IMR-90 (cell line): Measurements from ENCODE around the gene COL6A5. TPM values are rescaled to one million over a fixed set of nuclear protein-coding genes. Genes with fewer than 3 reads are reported as not detected.

Experiments
- ATAC-seq: fragments of 200-7000 bp; cut with Tn5 transposase; 2 replicates; pipeline ENCODE4 v1.9.1; 2020; ENCODE audit warnings: low read depth, mild to moderate bottlenecking, moderate library complexity
- BruUV-seq: library from RNA; stranded (reverse); fragments of 400-500 nt; replicated peaks from 2 replicates; lab custom pipeline; 2021; lab: Mats Ljungman, UMichigan
- CTCF ChIA-PET: fragments of 300-600 bp; formaldehyde crosslinking; extraction: SDS; loops from one replicate; lab custom pipeline; 2021; ENCODE audit warnings: antibody characterized with exemption; lab: Yijun Ruan, JAX
- POLR2A ChIA-PET: fragments of 300-600 bp; sonication (Branson Sonifier 250); formaldehyde crosslinking; loops from one replicate; lab custom pipeline; 2022; ENCODE audit warnings: antibody characterized with exemption; ENCODE audit not compliant: unreplicated experiment; lab: Charles Lee
- DNase-seq: peaks from one replicate; pipeline ENCODE4 v3.0.0; 2013
- H2AFZ ChIP-seq: replicated peaks from 2 replicates; pipeline ENCODE3; 2013; ENCODE audit warnings: low read length, mild to moderate bottlenecking; ENCODE audit not compliant: poor library complexity
- H2AK5ac ChIP-seq: 2 replicates; pipeline ENCODE4 v1.6.1; 2013; ENCODE audit warnings: low read depth, low read length, inconsistent platforms
- H2AK9ac ChIP-seq: replicated peaks from 2 replicates; pipeline ENCODE3; 2013; ENCODE audit warnings: mild to moderate bottlenecking, low read depth, low read length, moderate library complexity; ENCODE audit not compliant: poor library complexity
- H2BK120ac ChIP-seq: 2 replicates; pipeline ENCODE4 v1.6.1; 2013; ENCODE audit warnings: low read depth, low read length, inconsistent platforms
- H2BK15ac ChIP-seq: 3 replicates; pipeline ENCODE4 v1.6.1; 2013; ENCODE audit warnings: low read depth, low read length, inconsistent platforms
- H2BK20ac ChIP-seq: 2 replicates; pipeline ENCODE4 v1.6.1; 2013; ENCODE audit warnings: low read depth, mild to moderate bottlenecking, inconsistent platforms, low read length, moderate library complexity
- H2BK5ac ChIP-seq: 2 replicates; pipeline ENCODE4 v1.6.1; 2013; ENCODE audit warnings: mild to moderate bottlenecking, low read depth, low read length, inconsistent platforms; ENCODE audit not compliant: poor library complexity, severe bottlenecking
- H3K14ac ChIP-seq: replicated peaks from 2 replicates; pipeline ENCODE4 v1.6.1; 2013; ENCODE audit warnings: low read depth, low read length, inconsistent platforms
- H3K18ac ChIP-seq: 2 replicates; pipeline ENCODE4 v1.6.1; 2013; ENCODE audit warnings: low read depth, low read length, control low read depth
- H3K23ac ChIP-seq: 2 replicates; pipeline ENCODE4 v1.6.1; 2013; ENCODE audit warnings: low read depth, low read length, inconsistent platforms
- H3K27ac ChIP-seq: 2 replicates; pipeline ENCODE4 v1.5.1; 2013; ENCODE audit warnings: mild to moderate bottlenecking, control low read depth, low read length; ENCODE audit not compliant: insufficient read depth
- H3K27me3 ChIP-seq: 2 replicates; pipeline ENCODE4 v1.6.1; 2013; ENCODE audit warnings: low read length; ENCODE audit not compliant: control insufficient read depth, insufficient read depth
- H3K36me3 ChIP-seq: 2 replicates; pipeline ENCODE4 v1.6.1; 2013; ENCODE audit warnings: low read length, mixed read lengths; ENCODE audit not compliant: control insufficient read depth, insufficient read depth
- H3K4ac ChIP-seq: 2 replicates; pipeline ENCODE4 v1.6.1; 2013; ENCODE audit warnings: low read depth, low read length, inconsistent platforms
- H3K4me1 ChIP-seq: 2 replicates; pipeline ENCODE4 v1.6.1; 2013; ENCODE audit warnings: low read length, mixed read lengths; ENCODE audit not compliant: control insufficient read depth, insufficient read depth
- H3K4me2 ChIP-seq: 2 replicates; pipeline ENCODE4 v1.6.1; 2013; ENCODE audit warnings: low read depth, mild to moderate bottlenecking, control low read depth, low read length, moderate library complexity
- H3K4me3 ChIP-seq: 2 replicates; pipeline ENCODE4 v1.5.1; 2013; ENCODE audit warnings: low read depth, mild to moderate bottlenecking, control low read depth, low read length, moderate library complexity; ENCODE audit not compliant: insufficient read depth
- H3K56ac ChIP-seq: 2 replicates; pipeline ENCODE4 v1.6.1; 2013; ENCODE audit warnings: low read length, inconsistent platforms; ENCODE audit not compliant: insufficient read depth; ENCODE audit errors: extremely low read depth
- H3K79me1 ChIP-seq, 2 experiments: 2 replicates each; pipeline ENCODE4 v1.6.1; 2013; ENCODE audit warnings: low read length in 2 of 2, inconsistent platforms in 1 of 2, low read depth in 1 of 2
- H3K9ac ChIP-seq: 2 replicates; pipeline ENCODE4 v1.6.1; 2013; ENCODE audit warnings: low read depth, low read length, control low read depth
- H3K9me1 ChIP-seq: 2 replicates; pipeline ENCODE4 v1.6.1; 2013; ENCODE audit warnings: low read length, inconsistent platforms; ENCODE audit not compliant: insufficient read depth
- H3K9me3 ChIP-seq: 2 replicates; pipeline ENCODE4 v1.6.1; 2013; ENCODE audit warnings: low read length; ENCODE audit not compliant: control insufficient read depth, insufficient read depth
- H4K20me1 ChIP-seq: 2 replicates; pipeline ENCODE4 v1.6.1; 2013; ENCODE audit warnings: low read length, inconsistent platforms; ENCODE audit not compliant: insufficient read depth
- H4K5ac ChIP-seq: 2 replicates; pipeline ENCODE4 v1.6.1; 2013; ENCODE audit warnings: mild to moderate bottlenecking, low read depth, low read length, control low read depth
- H4K8ac ChIP-seq, 2 experiments: 2 replicates each; pipeline ENCODE4 v1.6.1; 2013; ENCODE audit warnings: low read depth in 2 of 2, low read length in 2 of 2, control low read depth in 1 of 2, inconsistent platforms in 1 of 2
- H4K91ac ChIP-seq: 2 replicates; pipeline ENCODE4 v1.6.1; 2013; ENCODE audit warnings: low read depth, low read length, inconsistent platforms; ENCODE audit not compliant: insufficient read depth
- CHD1 ChIP-seq: IDR thresholded peaks from 2 replicates; pipeline ENCODE4 v1.6.1; 2012; ENCODE audit warnings: low read depth, low read length, improper control_type of control experiment
- RFX5 ChIP-seq: IDR thresholded peaks from 2 replicates; pipeline ENCODE4 v1.8.0; 2012; ENCODE audit warnings: low read depth, mild to moderate bottlenecking, low read length, moderate library complexity
- WGBS, 2 experiments: methylation state at CpG; one replicate each; pipeline versions ENCODE4 v1.1.5 to v1.1.7; 2013; ENCODE audit warnings: missing lambda C conversion rate in 2 of 2; ENCODE audit not compliant: insufficient read length in 1 of 2; ENCODE audit errors: extremely low coverage in 2 of 2; 5-methylcytosine and 5-hydroxymethylcytosine counted together
- dilution Hi-C: fragments of 300-500 bp; cut with HindIII; formaldehyde crosslinking; loops from one replicate; pipeline ENCODE4 v1.14.3; 2018; ENCODE audit warnings: low sequenced_read_pairs; ENCODE audit not compliant: unreplicated experiment
- in situ Hi-C: fragments of 300-500 bp; cut with MboI; formaldehyde crosslinking; loops from 3 replicates; pipeline ENCODE4 v1.14.3; 2019; ENCODE audit warnings: low sequenced_read_pairs, inconsistent platforms, mixed read lengths
- intact Hi-C: fragments of 100-400 bp; cut with micrococcal nuclease; formaldehyde crosslinking; loops from 2 replicates; pipeline ENCODE4 v1.10.0; 2022
- polyA plus RNA-seq, 3 experiments: library from polyadenylated mRNA; depleted of rRNA; stranded (reverse); fragments of >200 nt; gene quantifications; 2 replicates each; pipeline ENCODE4 v1.2.3, GENCODE V29; 2012; ENCODE audit warnings: low replicate concordance in 1 of 3
- total RNA-seq: library from RNA; depleted of rRNA; stranded (reverse); fragments of >200 nt; gene quantifications from 2 replicates; pipeline ENCODE4 v1.2.3, GENCODE V29; 2012

Gene COL6A5
- total and polyA plus RNA-seq, 2 of the 4 experiments (the other 2 are of a cell fraction), result not detected

DNA sequence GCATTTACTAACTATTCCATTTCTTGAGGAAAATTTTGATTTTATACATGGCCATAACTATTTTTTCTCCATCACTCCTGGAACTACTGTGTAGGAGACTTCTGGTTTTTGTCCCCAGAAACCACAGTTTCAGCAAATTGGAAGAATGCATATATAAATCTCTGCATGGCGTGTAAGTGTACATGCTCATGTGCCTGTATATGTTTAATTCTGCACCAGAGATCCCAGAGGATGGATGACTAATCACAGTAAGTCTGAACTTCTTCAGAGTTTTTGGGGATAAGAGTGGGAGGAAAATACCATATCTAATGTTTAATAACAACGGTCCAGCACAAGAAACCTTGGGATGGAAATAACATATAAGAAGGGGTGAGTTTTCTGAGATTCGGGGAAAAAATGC is 160.6 kb downstream of the COL6A5 start:
- no TSS peak for BruUV-seq
- Histone ChIP-seq H2AK5ac (no peak overlapping the region), H3K9me3 (no peaks in the 10 kb centered on the region), H3K9me1 (no peaks in the 10 kb centered on the region), H3K4ac (no peak overlapping the region), H3K27ac (no peak overlapping the region), H2BK5ac (no peak overlapping the region), H3K18ac (no peak overlapping the region), H3K4me3 (no peak overlapping the region), H2AK9ac (no peak overlapping the region), H3K23ac (no peak overlapping the region), H2BK15ac (no peak overlapping the region), H2BK120ac (no peak overlapping the region), H3K9ac (no peak overlapping the region), H4K8ac (no peak overlapping the region), H2BK20ac (no peak overlapping the region), H3K27me3 (no peaks in the 10 kb centered on the region; the same call in 1 of the 2 replicates), H3K4me1 (no peaks in the 10 kb centered on the region), H3K79me1 (no peaks in the 10 kb centered on the region), H4K20me1 (no peaks in the 10 kb centered on the region), H3K36me3 (no peaks in the 10 kb centered on the region), H3K4me2 (no peak overlapping the region), H4K5ac (no peak overlapping the region), H3K14ac (no peak overlapping the region), H2AFZ (no peak overlapping the region), H4K91ac (no peak overlapping the region), H3K56ac (no peak overlapping the region)
- no CpG with 5 or more reads among the region's 3 CpGs for WGBS, 2 experiments
- ATAC-seq (no peak), DNase-seq (no peak)
- in situ Hi-C loops (no loop called here), intact Hi-C loops (no loop called here), dilution Hi-C loops (no loop called here)
- POLR2A ChIA-PET, result no interaction called here
- CTCF ChIA-PET, result no interaction called here
- TF ChIP-seq CHD1 (no peak), RFX5 (no peak)
